ENCODE measurements around the gene RBM23.

The RBM23 gene

DNA sequence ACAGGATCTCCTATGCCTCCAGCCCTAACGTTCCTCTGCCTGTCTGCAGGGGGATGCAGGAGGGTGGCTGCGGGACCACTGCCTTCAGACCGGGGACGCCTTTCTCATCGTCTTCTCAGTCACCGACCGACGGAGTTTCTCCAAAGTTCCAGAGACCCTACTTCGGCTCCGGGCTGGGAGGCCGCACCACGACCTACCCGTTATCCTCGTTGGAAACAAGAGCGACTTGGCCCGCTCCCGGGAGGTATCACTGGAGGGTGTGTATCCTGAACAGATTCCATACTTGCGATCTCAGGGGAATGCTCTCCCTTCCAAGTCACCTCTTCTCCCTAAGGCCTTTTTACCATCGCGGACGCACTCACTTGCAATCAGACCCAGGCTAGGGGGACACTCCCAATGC lies 33.0 kb downstream of the RBM23 start:
- DNase-seq (ENCODE audit: low read depth): no peak

GRCh38 chr14:22884738-22885523 lies 34.0 kb downstream of the RBM23 start:
- no peak for DNase-seq (ENCODE audit: low read depth)

DNA sequence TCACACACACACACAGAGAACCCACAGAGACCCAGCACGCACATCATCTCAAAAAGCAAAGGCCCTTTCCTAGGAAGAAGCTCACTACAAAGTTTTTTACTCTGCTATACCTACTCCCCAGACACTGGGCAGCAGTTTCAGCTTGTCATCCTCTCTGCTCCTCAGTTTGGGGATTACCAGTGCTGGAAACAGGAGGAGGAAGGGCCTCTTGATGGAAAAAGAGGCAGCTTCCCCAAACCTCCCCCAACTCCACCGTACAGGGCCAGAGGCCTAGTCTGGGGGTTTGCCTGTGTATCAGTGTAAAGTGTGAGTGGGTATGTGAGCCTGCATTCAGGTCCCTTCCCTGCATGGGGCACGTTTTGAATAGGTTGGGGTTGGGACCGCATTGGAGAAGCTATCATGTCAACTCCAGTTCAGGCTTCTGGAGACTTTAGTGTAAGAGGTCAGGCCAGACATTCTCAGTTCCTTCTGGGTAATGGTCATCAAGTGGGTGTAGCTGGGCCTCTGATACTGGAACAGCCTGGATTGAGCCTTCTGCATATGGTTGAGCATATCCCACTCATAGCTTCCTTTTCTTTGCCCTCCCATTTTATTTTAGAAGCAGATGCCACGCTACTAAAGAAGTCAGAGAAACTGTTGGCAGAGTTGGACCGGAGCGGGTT lies 34.7 kb downstream of the RBM23 start:
- no peak for DNase-seq (ENCODE audit: low read depth)

GRCh38 chr14:22883173-22883976 lies 35.6 kb downstream of the RBM23 start, which contains the start of gene REM2:
Gene REM2 (plus strand): TSS chr14:22883222. CDS start chr14:22883288, 66 bp downstream.
- no peak for DNase-seq (ENCODE audit: low read depth)

DNA sequence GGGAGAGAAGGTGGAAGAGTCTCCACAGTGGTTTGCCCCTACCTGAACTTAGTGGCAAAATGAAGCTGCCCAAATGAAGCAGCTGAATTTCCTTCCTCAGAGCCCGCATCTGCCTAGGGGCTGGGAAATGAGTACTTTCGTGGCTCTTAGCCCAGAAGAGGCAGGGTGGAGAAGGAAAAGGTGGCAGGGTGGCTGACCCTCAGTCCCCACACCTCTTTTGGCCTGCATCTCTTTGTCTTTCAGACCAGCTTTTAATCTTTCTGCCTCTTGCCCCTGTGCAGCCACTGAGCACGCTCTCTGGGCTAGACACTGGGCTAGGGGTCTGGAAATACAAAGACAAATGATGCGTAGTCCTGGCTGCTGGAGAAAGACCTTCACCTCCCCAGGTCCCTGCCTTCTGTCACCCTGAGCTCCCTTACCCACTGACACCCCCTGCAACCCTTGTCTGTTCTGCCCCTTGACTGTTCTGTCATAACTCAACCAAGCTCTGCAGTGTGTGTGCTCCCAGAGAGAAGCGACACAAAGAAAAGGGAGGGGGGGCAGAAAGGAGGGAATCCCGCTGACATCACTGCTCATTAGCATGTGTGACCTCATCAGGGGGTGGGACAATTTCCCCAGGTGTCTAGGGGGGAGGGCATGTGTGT lies 36.3 kb downstream of the RBM23 start:
- DNase-seq (ENCODE audit: low read depth): no peak

DNA sequence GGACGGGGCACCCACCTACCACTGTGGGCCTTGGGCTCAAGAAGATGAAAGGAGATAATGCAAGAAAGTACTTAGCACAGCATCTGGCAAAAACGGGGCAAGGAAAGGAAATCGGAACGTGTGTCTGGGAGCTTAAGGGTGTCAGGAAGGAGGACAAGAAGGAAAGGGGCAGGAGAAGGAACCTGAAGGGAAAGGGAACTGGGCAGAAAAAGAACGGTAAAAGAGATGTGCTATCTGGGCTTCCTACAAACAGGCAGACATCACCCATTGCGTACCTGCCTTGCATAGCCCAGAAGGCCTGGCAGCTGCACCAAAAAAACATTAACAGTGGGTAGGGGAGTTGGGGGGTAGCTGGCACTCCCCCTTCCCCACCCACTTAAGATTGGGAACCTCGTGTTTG lies 36.9 kb downstream of the RBM23 start:
- no peak for DNase-seq (ENCODE audit: low read depth)

GRCh38 chr14:22878271-22879246 lies 40.4 kb downstream of the RBM23 start:
- DNase-seq (ENCODE audit: low read depth): no peak

DNA sequence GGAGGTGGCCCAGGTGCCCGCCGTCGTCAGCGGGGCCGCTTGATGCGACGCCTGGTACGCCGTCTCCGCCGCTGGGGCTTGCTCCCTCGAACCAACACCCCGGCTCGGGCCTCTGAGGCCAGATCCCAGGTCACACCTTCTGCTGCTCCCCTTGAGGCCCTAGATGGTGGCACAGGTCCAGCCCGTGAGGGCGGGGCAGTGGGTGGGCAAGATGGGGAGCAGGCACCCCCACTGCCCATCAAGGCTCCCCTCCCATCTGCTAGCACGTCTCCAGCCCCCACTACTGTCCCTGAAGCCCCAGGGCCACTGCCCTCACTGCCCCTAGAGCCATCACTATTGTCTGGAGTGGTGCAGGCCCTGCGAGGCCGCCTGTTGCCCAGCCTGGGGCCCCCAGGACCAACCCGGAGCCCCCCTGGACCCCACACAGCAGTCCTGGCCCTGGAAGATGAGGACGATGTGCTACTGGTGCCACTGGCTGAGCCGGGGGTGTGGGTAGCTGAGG lies 41.9 kb downstream of the RBM23 start:
- no peak for DNase-seq (ENCODE audit: low read depth)

DNA sequence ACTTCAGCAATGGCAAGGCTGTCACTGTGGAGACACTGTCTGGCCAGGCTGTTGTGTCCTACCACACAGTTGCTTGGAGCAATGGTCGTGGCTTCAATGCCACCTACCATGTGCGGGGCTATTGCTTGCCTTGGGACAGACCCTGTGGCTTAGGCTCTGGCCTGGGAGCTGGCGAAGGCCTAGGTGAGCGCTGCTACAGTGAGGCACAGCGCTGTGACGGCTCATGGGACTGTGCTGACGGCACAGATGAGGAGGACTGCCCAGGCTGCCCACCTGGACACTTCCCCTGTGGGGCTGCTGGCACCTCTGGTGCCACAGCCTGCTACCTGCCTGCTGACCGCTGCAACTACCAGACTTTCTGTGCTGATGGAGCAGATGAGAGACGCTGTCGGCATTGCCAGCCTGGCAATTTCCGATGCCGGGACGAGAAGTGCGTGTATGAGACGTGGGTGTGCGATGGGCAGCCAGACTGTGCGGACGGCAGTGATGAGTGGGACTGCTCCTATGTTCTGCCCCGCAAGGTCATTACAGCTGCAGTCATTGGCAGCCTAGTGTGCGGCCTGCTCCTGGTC lies 43.1 kb downstream of the RBM23 start:
- no peak for DNase-seq (ENCODE audit: low read depth)

DNA sequence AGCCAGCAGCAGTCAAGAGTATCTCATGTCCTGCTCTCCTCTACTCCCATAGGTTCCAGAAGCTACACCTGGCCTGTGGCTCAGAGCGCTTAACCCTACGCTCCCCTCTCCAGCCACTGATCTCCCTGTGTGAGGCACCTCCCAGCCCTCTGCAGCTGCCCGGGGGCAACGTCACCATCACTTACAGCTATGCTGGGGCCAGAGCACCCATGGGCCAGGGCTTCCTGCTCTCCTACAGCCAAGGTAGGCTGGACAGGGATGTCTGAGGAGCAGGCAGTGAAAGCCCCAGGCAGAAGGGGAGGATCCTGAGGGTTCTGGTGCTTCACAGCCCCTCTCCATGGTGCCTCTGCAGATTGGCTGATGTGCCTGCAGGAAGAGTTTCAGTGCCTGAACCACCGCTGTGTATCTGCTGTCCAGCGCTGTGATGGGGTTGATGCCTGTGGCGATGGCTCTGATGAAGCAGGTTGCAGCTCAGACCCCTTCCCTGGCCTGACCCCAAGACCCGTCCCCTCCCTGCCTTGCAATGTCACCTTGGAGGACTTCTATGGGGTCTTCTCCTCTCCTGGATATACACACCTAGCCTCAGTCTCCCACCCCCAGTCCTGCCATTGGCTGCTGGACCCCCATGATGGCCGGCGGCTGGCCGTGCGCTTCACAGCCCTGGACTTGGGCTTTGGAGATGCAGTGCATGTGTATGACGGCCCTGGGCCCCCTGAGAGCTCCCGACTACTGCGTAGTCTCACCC lies 43.8 kb downstream of the RBM23 start:
- DNase-seq (ENCODE audit: low read depth): no peak

DNA sequence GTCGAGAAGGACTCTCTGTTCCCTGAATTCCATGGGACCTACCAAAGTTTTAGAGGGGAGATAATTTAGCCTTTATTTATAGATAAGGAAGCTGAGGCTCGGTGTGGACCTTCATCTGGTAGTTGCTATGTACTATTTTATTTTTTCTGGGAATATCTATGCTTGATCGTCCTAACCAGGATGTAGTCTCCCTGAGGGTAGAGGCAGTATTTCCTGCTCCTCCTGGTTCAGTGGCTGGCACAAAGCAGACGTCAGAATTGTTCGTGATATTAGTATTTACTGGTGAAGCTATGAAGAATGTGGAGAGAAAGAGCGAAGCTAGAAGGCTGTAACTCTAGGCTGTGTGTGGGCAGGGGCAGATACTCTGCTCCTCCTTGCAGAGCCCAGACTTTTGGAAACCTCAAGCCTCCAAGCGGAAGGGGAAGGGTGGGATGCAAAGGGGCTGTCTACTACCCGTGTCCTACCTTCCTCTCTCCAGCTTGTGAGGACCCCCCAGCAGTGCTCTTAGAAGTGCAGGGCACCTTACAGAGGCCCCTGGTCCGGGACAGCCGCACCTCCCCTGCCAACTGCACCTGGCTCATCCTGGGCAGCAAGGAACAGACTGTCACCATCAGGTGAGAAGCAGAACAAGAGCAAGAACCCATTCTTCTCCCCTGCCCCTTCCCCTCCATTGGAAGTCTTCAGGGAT lies 46.0 kb downstream of the RBM23 start:
- DNase-seq (ENCODE audit: low read depth): no peak

- DNase-seq (ENCODE audit: low read depth): no peak
Measured at GRCh38 chr14:22872033-22872832, 46.7 kb downstream of the RBM23 start.

- DNase-seq (ENCODE audit: low read depth): no peak
Measured at GRCh38 chr14:22871224-22872032, 47.5 kb downstream of the RBM23 start, which contains the start of gene LRP10. Gene LRP10 (plus strand): TSS chr14:22871740. CDS start chr14:22872304, 564 bp downstream.

DNA sequence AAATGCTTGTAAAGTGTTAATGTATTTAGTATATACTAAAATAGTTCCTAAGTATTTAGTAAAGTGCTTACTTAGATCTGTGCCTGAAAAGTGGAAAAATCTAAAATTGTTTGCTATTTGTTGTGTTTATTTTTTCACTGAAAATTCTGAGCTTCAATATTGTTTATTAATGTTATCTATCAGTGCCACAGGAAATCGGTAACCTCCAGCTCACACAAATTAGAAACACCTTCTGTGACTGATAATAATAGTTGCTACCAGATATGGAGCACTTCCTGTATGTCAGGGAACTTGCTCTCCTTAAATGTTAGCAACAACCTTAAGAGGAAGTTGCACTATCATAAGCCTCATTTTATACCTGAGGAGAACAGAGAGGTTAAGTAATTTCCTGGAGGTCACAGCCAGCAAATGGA lies 48.1 kb downstream of the RBM23 start:
- DNase-seq (ENCODE audit: low read depth): no peak

DNA sequence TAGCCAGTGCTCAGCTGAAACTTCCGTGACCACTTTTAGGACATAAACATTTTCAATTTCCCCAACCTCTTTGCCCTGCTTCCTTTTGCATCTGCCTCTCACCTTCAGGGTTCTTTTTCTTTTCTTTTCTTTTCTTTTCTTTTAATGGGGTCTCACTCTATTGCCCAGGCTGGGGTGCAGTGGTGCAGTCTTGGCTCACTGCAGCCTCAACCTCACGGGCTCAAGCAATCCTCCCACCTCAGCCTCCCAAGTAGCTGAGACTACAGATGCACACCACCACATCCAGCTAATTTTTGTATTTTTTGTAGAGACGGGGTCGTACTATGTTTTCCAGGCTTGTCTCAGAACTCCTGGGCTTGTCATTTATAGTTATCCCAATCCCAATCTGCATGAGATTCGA lies 52.1 kb downstream of the RBM23 start:
- no peak for DNase-seq (ENCODE audit: low read depth)

DNA sequence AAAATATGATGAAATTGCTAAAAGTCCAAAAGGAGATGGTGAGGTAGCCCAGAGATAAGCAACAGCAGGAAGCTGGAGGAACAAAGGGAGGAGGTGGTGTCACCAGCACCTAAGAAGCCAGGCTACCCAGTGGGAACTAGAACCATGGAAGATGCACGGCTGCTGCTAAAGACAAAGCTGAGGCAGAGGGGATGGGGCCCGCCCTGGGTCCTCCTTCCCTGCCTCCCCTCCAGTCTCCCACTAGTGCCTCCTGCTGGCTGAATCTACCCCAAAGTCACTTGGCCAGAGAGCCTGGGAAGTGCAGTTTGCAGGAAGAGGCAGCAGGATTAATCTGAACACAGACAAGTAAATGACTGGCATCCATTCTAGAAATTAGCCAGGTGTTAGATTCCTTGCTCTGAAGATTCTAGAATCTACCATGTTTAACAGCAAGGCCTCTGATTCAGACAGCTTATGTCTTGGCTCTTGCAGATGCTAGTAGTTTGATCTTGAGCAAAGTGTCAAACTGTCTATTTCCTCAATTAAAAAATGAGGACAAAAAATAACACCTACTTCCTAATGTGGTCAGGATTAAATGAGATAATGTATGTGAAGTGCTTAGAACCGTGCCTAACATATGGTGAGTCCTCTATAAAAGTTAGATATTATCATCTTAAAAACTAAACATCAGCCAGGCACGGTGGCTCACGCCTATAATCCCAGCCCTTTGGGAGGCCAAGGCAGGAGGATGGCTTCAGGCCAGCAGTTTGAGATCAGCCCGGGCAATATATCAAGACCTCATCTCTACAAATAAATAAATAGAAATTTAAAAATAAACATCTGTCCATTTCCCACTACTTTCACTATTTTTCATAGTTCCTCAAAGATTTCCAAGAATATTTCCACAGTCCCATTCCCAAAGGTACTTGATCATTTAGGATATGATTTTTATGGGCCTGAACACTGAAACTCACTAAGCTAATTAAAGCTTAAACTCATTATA lies 53.2 kb downstream of the RBM23 start:
- DNase-seq (ENCODE audit: low read depth): no peak
